SKM-1 treated with dmso at 0.1 percent for 144 hours (cell line): ENCODE measurements around the gene AS3MT.
"Not testable (repeated sequence)": the region's sequence is repeated elsewhere in the genome, so short reads cannot be mapped to it uniquely, and the experiment has no call there.

Experiments used
- DNase-seq: peaks from one replicate; lab custom pipeline; 2025; ENCODE audit not compliant: unreplicated experiment; lab: John Stamatoyannopoulos, UW

The AS3MT gene

GRCh38 chr10:102919246-102919959 lies 50.1 kb downstream of the AS3MT start:
- DNase-seq, result no peak

- no peak for DNase-seq
Measured at GRCh38 chr10:102919992-102920739, 50.9 kb downstream of the AS3MT start.

DNA sequence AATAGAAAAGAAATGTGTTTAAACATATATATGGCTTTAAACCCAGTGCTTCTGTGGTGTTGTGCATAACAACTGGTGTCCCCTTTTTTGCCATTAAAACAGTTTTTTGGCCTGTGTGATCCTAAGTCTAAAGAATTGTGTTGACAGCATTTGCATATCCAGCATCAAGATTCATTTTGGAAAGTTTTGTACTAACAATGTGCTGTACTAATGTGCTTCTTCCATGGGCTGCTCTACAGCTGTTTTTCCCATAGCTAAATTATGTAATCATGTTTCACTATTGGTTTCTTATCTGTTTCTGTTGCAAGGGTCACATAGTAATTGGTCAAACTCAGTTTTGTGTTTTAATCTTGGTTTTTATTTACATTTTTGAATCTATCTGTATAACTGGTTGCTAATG lies 54.3 kb downstream of the AS3MT start:
- DNase-seq, result no peak

DNA sequence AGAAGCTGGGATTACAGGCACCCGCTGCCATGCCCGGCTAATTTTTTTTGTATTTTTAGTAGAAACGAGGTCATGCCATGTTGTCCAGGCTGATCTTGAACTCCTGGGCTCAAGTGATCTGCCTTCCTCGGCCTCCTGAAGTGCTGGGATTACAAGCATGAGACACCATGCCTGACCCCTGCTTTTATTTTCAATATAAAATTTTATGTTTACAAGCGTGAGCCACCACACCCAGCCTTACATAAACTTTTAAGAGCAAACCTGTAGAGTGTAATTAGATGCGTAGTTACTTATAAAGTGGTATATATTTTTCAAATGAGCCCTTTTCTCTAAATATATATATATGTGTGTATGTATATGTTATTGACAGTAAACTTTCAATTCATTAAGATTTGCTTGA lies 57.6 kb downstream of the AS3MT start:
- DNase-seq, result no peak

- peak; percentile 93 for DNase-seq
Measured at GRCh38 chr10:102927311-102928010, 58.2 kb downstream of the AS3MT start.

DNA sequence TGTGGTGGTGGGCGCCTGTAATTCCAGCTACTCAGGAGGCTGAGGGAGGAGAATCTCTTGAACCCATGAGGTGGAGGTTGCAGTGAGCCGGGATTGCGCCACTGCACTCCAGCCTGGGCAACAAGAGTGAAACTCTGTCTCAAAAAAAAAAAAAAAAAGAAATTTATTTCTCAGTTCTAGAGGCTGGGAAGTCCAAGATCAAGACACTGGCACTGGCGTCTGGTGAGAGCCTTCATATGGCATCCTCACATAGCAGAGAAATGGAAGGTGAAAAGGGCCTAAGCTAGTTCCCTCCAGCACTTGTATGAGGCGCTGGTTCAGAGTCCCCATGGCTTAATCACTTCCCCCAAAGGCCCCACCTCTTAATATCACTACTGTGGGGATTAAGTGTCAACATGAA lies 59.2 kb downstream of the AS3MT start:
- not testable (repeated sequence) for DNase-seq

DNA sequence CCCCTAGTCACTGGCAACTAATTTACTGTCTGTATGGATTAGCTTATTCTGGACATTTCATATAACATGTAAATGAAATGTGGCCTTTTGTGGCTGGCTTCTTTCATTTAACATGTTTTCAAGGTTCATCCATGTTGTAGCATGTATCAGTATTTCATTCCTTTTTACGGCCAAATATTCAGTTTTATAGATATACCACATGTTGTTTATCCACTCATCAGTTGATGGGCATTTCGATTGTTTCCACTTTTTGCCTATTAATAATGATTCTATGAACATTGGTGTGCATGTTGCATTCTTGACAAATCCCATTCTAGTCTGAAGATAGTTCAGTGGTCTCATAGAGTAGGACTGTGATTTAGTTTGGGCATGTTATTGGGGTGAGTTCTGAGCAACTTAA lies 61.5 kb downstream of the AS3MT start:
- no peak for DNase-seq

DNA sequence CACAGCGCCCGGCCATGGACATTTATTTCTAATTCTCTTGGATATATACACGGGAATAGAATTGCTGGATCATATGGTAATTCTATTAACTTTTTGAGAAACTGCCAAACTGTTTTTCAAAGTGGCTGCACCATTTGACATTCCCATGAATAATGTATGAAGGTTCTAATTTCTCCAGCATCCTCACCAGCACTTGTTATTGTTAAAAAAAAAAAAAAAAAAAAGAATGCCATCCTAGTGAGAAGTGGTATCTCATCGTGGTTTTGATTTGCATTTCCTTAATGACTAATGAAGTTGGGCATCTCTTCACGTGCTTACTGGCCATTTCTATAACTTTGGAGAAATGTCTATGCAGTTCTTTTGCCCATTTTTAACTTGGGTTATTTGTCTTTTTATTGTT lies 62.4 kb downstream of the AS3MT start:
- no peak for DNase-seq

DNA sequence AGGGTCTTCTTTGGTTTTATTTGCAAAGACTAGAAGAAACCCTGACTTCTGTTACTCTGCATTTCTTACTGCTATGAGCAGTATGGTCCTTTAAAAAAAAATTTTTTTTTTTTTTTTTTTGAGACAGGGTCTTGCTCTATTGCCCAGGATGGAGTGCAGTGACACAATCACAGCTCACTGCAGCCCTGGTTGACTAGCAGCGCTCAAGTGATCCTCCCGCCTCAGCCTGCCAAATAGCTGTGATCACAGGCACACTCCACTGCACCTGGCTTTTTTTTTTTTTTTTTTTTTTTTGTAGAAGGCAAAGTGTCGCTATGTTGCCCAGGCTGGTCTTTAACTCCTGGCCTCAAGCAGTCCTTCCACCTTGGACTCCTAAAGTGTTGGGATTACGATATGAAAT lies 66.2 kb downstream of the AS3MT start:
- DNase-seq, result no peak

DNA sequence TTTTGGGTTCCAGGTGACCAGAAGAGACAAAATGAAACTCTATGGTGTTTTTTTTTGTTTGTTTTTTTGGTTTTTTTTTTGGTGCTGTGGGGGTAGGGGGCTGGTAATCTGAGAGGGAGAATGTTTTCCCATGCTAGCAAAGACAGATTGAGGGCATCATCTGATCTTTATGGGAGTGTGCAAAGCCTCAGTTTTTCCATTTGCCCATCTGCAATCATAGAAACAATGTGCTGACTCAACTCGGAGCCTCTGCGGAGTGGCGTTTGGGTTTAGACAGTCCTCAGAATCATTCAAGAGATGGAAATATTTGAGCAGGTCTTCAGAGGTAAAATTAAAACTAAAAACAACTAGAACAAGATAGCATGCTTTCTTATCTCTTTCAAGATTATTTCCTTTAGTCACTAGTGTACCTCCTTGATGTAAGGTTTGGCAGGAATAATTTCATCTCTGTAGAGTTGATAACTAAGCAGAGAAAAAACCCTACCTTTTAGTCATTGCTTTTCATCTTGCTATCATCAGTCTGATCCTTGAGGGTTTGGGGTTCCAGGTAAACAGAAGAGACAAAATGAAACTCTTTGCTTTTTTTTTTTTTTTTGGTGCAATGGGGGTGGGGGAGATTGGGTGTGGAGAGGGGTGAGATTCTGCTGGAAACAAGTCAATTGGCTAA lies 66.8 kb downstream of the AS3MT start:
- no peak for DNase-seq

DNA sequence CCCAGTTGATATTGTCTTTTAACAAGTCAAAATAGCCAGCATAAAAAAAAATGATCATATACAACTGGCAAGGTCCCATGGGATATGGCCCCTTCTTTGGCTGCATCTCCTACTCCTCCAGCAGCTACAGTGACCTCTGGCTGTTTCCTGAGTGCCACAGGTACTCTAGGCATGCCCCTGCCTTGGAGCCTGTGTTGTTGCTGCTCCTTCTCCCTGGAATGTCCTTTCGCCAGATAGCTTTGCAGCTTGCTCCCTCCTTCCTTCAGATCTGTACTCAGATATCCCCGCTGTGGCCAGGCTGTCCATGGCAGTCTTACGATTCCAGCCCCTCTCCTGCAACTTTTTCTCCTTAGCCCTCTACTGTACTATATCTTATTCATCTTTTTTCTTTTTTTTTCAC lies 72.1 kb downstream of the AS3MT start:
- DNase-seq, result no peak

DNA sequence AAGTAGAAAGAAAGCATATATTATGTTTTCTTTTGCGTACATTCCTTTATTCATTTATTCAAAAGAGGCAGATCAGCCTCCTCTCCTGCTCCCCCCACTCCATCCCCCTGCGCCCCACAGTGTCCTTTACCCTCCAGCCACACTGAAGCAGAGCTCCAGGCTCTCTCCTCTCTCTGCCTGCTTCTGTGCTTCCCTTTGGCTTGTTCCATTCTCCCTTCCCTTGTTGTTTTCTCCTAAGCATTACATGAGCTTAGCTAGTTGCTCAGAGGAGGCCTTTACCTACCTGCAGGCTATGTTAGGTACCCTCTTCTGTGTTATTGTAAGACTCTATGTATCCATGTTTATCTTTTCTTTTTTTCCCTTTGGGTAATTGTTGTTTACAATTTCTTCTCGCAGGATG lies 76.2 kb downstream of the AS3MT start:
- DNase-seq, result no peak

GRCh38 chr10:102945962-102946361 lies 76.7 kb downstream of the AS3MT start:
- DNase-seq, result no peak

- DNase-seq, result no peak
Measured at GRCh38 chr10:102946992-102947391, 77.7 kb downstream of the AS3MT start.

DNA sequence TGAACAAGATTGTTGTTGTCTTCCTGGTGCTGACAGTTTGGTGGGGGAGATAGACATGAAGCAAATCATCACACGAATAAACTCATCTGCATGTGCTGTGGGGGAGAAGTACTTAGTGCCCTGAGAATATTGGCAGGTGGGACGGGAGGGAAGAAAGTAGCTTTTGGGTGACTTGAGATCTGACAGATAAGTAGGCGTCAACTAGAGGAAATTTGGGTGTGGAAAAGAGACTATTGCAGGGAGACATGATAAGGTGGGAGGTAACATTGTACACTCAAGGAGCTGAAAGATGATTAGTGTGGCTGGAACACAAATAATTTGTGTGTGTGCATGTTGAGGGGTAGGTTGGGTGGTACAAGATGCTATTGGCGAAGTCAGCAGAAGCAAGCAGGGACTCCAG lies 78.9 kb downstream of the AS3MT start:
- no peak for DNase-seq

DNA sequence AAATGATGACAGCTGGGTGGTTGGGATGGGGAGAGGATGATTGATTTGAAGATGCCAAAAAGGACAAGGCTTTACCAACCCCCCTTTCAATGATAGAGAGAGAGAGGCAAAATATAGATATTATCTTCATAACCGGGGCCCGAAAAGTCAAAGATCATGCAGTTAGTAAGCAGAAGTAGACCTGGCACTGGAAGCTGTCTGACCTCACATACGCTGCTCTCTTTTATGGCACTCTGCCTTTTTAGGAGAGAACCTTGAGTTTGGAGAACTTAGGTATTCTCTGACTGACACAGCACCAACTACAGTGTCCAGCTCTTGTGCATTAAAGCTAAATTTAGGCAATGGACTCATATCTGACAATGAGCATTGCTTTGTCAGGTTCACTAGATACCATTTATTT lies 79.5 kb downstream of the AS3MT start:
- no peak for DNase-seq

DNA sequence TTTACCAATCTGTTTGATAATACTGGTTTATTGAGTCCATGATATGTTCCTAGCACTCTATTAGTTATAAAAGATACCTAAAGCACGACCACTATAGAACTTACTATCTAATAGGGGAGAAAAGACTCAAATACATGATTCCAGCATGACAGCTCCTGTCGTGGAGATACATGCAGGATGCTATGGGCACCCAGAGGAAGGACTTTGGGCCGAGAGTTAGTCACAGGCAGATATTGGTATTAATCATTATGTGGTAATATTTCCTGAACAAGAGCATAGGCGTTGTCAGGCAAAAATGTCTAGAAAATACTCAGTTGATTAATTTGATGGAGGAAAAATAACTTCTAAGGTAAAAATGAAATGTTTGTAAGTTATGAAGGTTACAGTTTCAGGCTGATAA lies 80.6 kb downstream of the AS3MT start:
- no peak for DNase-seq

- DNase-seq, result no peak
Measured at GRCh38 chr10:102951316-102951715, 82.0 kb downstream of the AS3MT start.
